Measurements from ENCODE around the gene SPIRE2.
"Not testable (repeated sequence)": the region's sequence is repeated elsewhere in the genome, so short reads cannot be mapped to it uniquely, and the experiment has no call there.

SPIRE2 gene

GRCh38 chr16:89869911-89870310 is 41.6 kb downstream of the SPIRE2 start:
- no peak for DNase-seq (ENCODE audit: low read depth in 2 of 2)

- DNase-seq (ENCODE audit: low read depth in 2 of 2): no peak
Measured at GRCh38 chr16:89870440-89870839, 42.2 kb downstream of the SPIRE2 start.

- no peak for DNase-seq (ENCODE audit: low read depth in 2 of 2)
Measured at GRCh38 chr16:89871895-89872294, 43.6 kb downstream of the SPIRE2 start.

GRCh38 chr16:89873109-89873971 is 45.1 kb downstream of the SPIRE2 start, which contains the start of gene TCF25:
TCF25 (plus strand) TSS chr16:89873592; CDS start chr16:89873668, 76 bp downstream.
- DNase-seq (ENCODE audit: low read depth in 2 of 2): peak; percentile 76 to 83

- peak; percentile 87 to 91 for DNase-seq (ENCODE audit: low read depth in 2 of 2)
Measured at GRCh38 chr16:89873972-89874689, 45.9 kb downstream of the SPIRE2 start.

- DNase-seq (ENCODE audit: low read depth in 2 of 2): not testable (repeated sequence)
Measured at GRCh38 chr16:89879123-89879522, 50.8 kb downstream of the SPIRE2 start.

GRCh38 chr16:89880477-89881367 is 52.4 kb downstream of the SPIRE2 start:
- no peak for DNase-seq (ENCODE audit: low read depth in 2 of 2)

- DNase-seq (ENCODE audit: low read depth in 2 of 2): no peak
Measured at GRCh38 chr16:89881368-89881730, 53.1 kb downstream of the SPIRE2 start.

- DNase-seq (ENCODE audit: low read depth in 2 of 2): no peak
Measured at GRCh38 chr16:89883346-89884040, 55.2 kb downstream of the SPIRE2 start.

- DNase-seq (ENCODE audit: low read depth in 2 of 2): no peak
Measured at GRCh38 chr16:89884041-89884421, 55.8 kb downstream of the SPIRE2 start.

GRCh38 chr16:89887243-89887642 is 59.0 kb downstream of the SPIRE2 start:
- DNase-seq (ENCODE audit: low read depth in 2 of 2): no peak

GRCh38 chr16:89890200-89890599 is 61.9 kb downstream of the SPIRE2 start:
- DNase-seq (ENCODE audit: low read depth in 2 of 2): no peak

- no peak for DNase-seq (ENCODE audit: low read depth in 2 of 2)
Measured at GRCh38 chr16:89890886-89891657, 62.8 kb downstream of the SPIRE2 start.

GRCh38 chr16:89892055-89892630 is 63.9 kb downstream of the SPIRE2 start:
- no peak for DNase-seq (ENCODE audit: low read depth in 2 of 2)

GRCh38 chr16:89892635-89893034 is 64.4 kb downstream of the SPIRE2 start:
- DNase-seq (ENCODE audit: low read depth in 2 of 2): no peak

- no peak for DNase-seq (ENCODE audit: low read depth in 2 of 2)
Measured at GRCh38 chr16:89893642-89894548, 65.6 kb downstream of the SPIRE2 start.

GRCh38 chr16:89895482-89896250 is 67.4 kb downstream of the SPIRE2 start:
- DNase-seq (ENCODE audit: low read depth in 2 of 2): no peak

- DNase-seq (ENCODE audit: low read depth in 2 of 2): no peak
Measured at GRCh38 chr16:89897204-89897603, 68.9 kb downstream of the SPIRE2 start.
